ENCODE measurements around the gene DIAPH3. TPM values are rescaled to one million over a fixed set of nuclear protein-coding genes. Genes with fewer than 3 reads are reported as not detected.
"Not testable (repeated sequence)": the region's sequence is repeated elsewhere in the genome, so short reads cannot be mapped to it uniquely, and the experiment has no call there.

Gene DIAPH3
- polyA plus RNA-seq, 2 donors = 1.3 to 2.2 TPM

- Histone ChIP-seq H3K4me3 (ENCODE audit: low read depth in 1 of 2, low read length in 2 of 2) (no peak overlapping the region), H3K9me3 (ENCODE audit: control insufficient read depth in 2 of 2, insufficient read depth in 1 of 2, low read depth in 1 of 2, low read length in 1 of 2) (no peaks in the 10 kb centered on the region), H3K36me3 (ENCODE audit: control insufficient read depth in 2 of 2, insufficient read depth in 2 of 2, low read length in 1 of 2) (no peaks in the 10 kb centered on the region), H3K27ac (ENCODE audit: low read depth in 2 of 2, low read length in 1 of 2) (no peak overlapping the region), H3K27me3 (ENCODE audit: control insufficient read depth in 1 of 2, insufficient read depth in 2 of 2, low read length in 2 of 2) (no peaks in the 10 kb centered on the region), H3K4me1 (ENCODE audit: control insufficient read depth in 2 of 2, insufficient read depth in 2 of 2, low read length in 1 of 2) (no peaks in the 10 kb centered on the region)
- 58 to 64% methylated on average over 3 of the region's 3 CpGs for WGBS, 2 donors
Measured at GRCh38 chr13:60047918-60048317, 115.8 kb downstream of the DIAPH3 start.

DNA sequence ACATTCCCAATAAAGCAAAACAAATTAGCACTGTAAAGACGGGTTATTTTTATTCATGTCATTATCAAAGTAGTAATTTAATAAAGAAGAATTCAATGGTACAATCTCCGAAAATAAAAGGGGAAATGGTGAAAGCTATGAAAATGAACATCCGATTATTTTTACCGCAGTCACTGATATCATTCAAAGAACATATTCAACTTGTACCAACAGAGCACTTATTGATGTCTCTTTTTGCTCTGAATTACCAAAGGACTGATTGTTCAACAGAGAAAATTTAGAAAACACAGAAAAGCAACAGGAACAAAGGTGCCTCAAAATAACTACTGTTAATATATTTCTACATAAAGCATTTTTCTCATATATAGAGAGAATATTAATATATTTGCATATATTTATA, 119.4 kb downstream of the DIAPH3 start:
- 95 to 96% methylated on average over 4 of the region's 4 CpGs for WGBS, 2 donors
- H3K27ac ChIP-seq (ENCODE audit: low read depth in 2 of 2, low read length in 1 of 2) = no peak overlapping the region
- no peaks in the 10 kb centered on the region for H3K9me3 ChIP-seq (ENCODE audit: control insufficient read depth in 2 of 2, insufficient read depth in 1 of 2, low read depth in 1 of 2, low read length in 1 of 2)
- no peaks in the 10 kb centered on the region for H3K4me1 ChIP-seq (ENCODE audit: control insufficient read depth in 2 of 2, insufficient read depth in 2 of 2, low read length in 1 of 2)
- H3K36me3 ChIP-seq (ENCODE audit: control insufficient read depth in 2 of 2, insufficient read depth in 2 of 2, low read length in 1 of 2) = no peaks in the 10 kb centered on the region
- H3K4me3 ChIP-seq (ENCODE audit: low read depth in 1 of 2, low read length in 2 of 2) = no peak overlapping the region
- H3K27me3 ChIP-seq (ENCODE audit: control insufficient read depth in 1 of 2, insufficient read depth in 2 of 2, low read length in 2 of 2) = no peaks in the 10 kb centered on the region

- Histone ChIP-seq H3K4me1 (ENCODE audit: control insufficient read depth in 2 of 2, insufficient read depth in 2 of 2, low read length in 1 of 2) (no peaks in the 10 kb centered on the region), H3K27me3 (ENCODE audit: control insufficient read depth in 1 of 2, insufficient read depth in 2 of 2, low read length in 2 of 2) (no peaks in the 10 kb centered on the region), H3K4me3 (ENCODE audit: low read depth in 1 of 2, low read length in 2 of 2) (no peak overlapping the region), H3K27ac (ENCODE audit: low read depth in 2 of 2, low read length in 1 of 2) (no peak overlapping the region), H3K36me3 (ENCODE audit: control insufficient read depth in 2 of 2, insufficient read depth in 2 of 2, low read length in 1 of 2) (no peaks in the 10 kb centered on the region), H3K9me3 (ENCODE audit: control insufficient read depth in 2 of 2, insufficient read depth in 1 of 2, low read depth in 1 of 2, low read length in 1 of 2) (no peaks in the 10 kb centered on the region)
- 62 to 73% methylated on average over 2 of the region's 2 CpGs for WGBS, 2 donors
Measured at GRCh38 chr13:60043262-60043661, 120.5 kb downstream of the DIAPH3 start.

GRCh38 chr13:60040668-60041067, 123.1 kb downstream of the DIAPH3 start:
- H3K27ac ChIP-seq (ENCODE audit: low read depth in 2 of 2, low read length in 1 of 2); H3K4me1 ChIP-seq (ENCODE audit: control insufficient read depth in 2 of 2, insufficient read depth in 2 of 2, low read length in 1 of 2); H3K36me3 ChIP-seq (ENCODE audit: control insufficient read depth in 2 of 2, insufficient read depth in 2 of 2, low read length in 1 of 2); H3K4me3 ChIP-seq (ENCODE audit: low read depth in 1 of 2, low read length in 2 of 2); H3K9me3 ChIP-seq (ENCODE audit: control insufficient read depth in 2 of 2, insufficient read depth in 1 of 2, low read depth in 1 of 2, low read length in 1 of 2); H3K27me3 ChIP-seq (ENCODE audit: control insufficient read depth in 1 of 2, insufficient read depth in 2 of 2, low read length in 2 of 2): not testable (repeated sequence)
- 88 to 95% methylated on average over 10 of the region's 10 CpGs for WGBS, 2 donors

DNA sequence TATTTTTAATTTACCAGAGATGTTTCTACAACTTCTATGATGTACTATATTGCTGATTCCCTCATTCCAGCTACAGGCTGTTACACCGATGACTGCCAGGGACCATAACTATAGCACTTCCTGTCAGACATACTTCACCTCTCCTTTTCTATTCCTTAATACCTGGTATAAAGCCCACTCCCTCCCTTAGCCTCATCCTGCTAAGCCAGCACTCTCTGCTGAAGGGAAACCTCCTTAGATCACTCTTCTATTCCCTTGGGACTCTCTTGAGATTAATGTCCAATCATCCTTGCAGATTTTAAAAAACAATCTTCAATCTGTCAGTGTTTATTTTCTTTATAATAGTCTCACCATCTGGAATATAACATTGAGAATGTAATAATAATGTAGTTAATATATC, 127.9 kb downstream of the DIAPH3 start:
- no peak overlapping the region for H3K4me3 ChIP-seq (ENCODE audit: low read depth in 1 of 2, low read length in 2 of 2)
- no peaks in the 10 kb centered on the region for H3K9me3 ChIP-seq (ENCODE audit: control insufficient read depth in 2 of 2, insufficient read depth in 1 of 2, low read depth in 1 of 2, low read length in 1 of 2)
- H3K36me3 ChIP-seq (ENCODE audit: control insufficient read depth in 2 of 2, insufficient read depth in 2 of 2, low read length in 1 of 2) = no peaks in the 10 kb centered on the region
- no peak overlapping the region for H3K27ac ChIP-seq (ENCODE audit: low read depth in 2 of 2, low read length in 1 of 2)
- H3K4me1 ChIP-seq (ENCODE audit: control insufficient read depth in 2 of 2, insufficient read depth in 2 of 2, low read length in 1 of 2) = no peaks in the 10 kb centered on the region
- H3K27me3 ChIP-seq (ENCODE audit: control insufficient read depth in 1 of 2, insufficient read depth in 2 of 2, low read length in 2 of 2) = no peaks in the 10 kb centered on the region
- WGBS, 2 donors = 86 to 95% methylated on average over 1 of the region's 1 CpG

GRCh38 chr13:60032851-60033250, 130.9 kb downstream of the DIAPH3 start:
- Histone ChIP-seq H3K27ac (ENCODE audit: low read depth in 2 of 2, low read length in 1 of 2) (no peak overlapping the region), H3K9me3 (ENCODE audit: control insufficient read depth in 2 of 2, insufficient read depth in 1 of 2, low read depth in 1 of 2, low read length in 1 of 2) (no peaks in the 10 kb centered on the region), H3K27me3 (ENCODE audit: control insufficient read depth in 1 of 2, insufficient read depth in 2 of 2, low read length in 2 of 2) (no peaks in the 10 kb centered on the region), H3K4me3 (ENCODE audit: low read depth in 1 of 2, low read length in 2 of 2) (no peak overlapping the region), H3K4me1 (ENCODE audit: control insufficient read depth in 2 of 2, insufficient read depth in 2 of 2, low read length in 1 of 2) (no peaks in the 10 kb centered on the region), H3K36me3 (ENCODE audit: control insufficient read depth in 2 of 2, insufficient read depth in 2 of 2, low read length in 1 of 2) (no peaks in the 10 kb centered on the region)
- WGBS, 2 donors = 92 to 95% methylated on average over 1 of the region's 1 CpG

- 91 to 94% methylated on average over 3 of the region's 3 CpGs for WGBS, 2 donors
- no peaks in the 10 kb centered on the region for H3K9me3 ChIP-seq (ENCODE audit: control insufficient read depth in 2 of 2, insufficient read depth in 1 of 2, low read depth in 1 of 2, low read length in 1 of 2)
- H3K4me1 ChIP-seq (ENCODE audit: control insufficient read depth in 2 of 2, insufficient read depth in 2 of 2, low read length in 1 of 2) = no peaks in the 10 kb centered on the region
- no peak overlapping the region for H3K4me3 ChIP-seq (ENCODE audit: low read depth in 1 of 2, low read length in 2 of 2)
- no peak overlapping the region for H3K27ac ChIP-seq (ENCODE audit: low read depth in 2 of 2, low read length in 1 of 2)
- H3K36me3 ChIP-seq (ENCODE audit: control insufficient read depth in 2 of 2, insufficient read depth in 2 of 2, low read length in 1 of 2) = no peaks in the 10 kb centered on the region
- H3K27me3 ChIP-seq (ENCODE audit: control insufficient read depth in 1 of 2, insufficient read depth in 2 of 2, low read length in 2 of 2) = no peaks in the 10 kb centered on the region
Measured at GRCh38 chr13:60028021-60028420, 135.7 kb downstream of the DIAPH3 start.

GRCh38 chr13:60026286-60026685, 137.4 kb downstream of the DIAPH3 start:
- Histone ChIP-seq H3K4me1 (ENCODE audit: control insufficient read depth in 2 of 2, insufficient read depth in 2 of 2, low read length in 1 of 2) (no peaks in the 10 kb centered on the region), H3K4me3 (ENCODE audit: low read depth in 1 of 2, low read length in 2 of 2) (no peak overlapping the region), H3K27me3 (ENCODE audit: control insufficient read depth in 1 of 2, insufficient read depth in 2 of 2, low read length in 2 of 2) (no peaks in the 10 kb centered on the region), H3K27ac (ENCODE audit: low read depth in 2 of 2, low read length in 1 of 2) (no peak overlapping the region), H3K9me3 (ENCODE audit: control insufficient read depth in 2 of 2, insufficient read depth in 1 of 2, low read depth in 1 of 2, low read length in 1 of 2) (no peaks in the 10 kb centered on the region), H3K36me3 (ENCODE audit: control insufficient read depth in 2 of 2, insufficient read depth in 2 of 2, low read length in 1 of 2) (no peaks in the 10 kb centered on the region)
- WGBS, 2 donors = 72 to 76% methylated on average over 3 of the region's 3 CpGs

GRCh38 chr13:60020288-60020687, 143.4 kb downstream of the DIAPH3 start:
- Histone ChIP-seq H3K27me3 (ENCODE audit: control insufficient read depth in 1 of 2, insufficient read depth in 2 of 2, low read length in 2 of 2) (no peaks in the 10 kb centered on the region), H3K36me3 (ENCODE audit: control insufficient read depth in 2 of 2, insufficient read depth in 2 of 2, low read length in 1 of 2) (no peaks in the 10 kb centered on the region), H3K4me1 (ENCODE audit: control insufficient read depth in 2 of 2, insufficient read depth in 2 of 2, low read length in 1 of 2) (no peaks in the 10 kb centered on the region), H3K4me3 (ENCODE audit: low read depth in 1 of 2, low read length in 2 of 2) (no peak overlapping the region), H3K27ac (ENCODE audit: low read depth in 2 of 2, low read length in 1 of 2) (no peak overlapping the region), H3K9me3 (ENCODE audit: control insufficient read depth in 2 of 2, insufficient read depth in 1 of 2, low read depth in 1 of 2, low read length in 1 of 2) (no peaks in the 10 kb centered on the region)
- WGBS, 2 donors = 90 to 95% methylated on average over 3 of the region's 3 CpGs

- 37 to 41% methylated on average over 6 of the region's 6 CpGs for WGBS, 2 donors
- Histone ChIP-seq H3K27ac (ENCODE audit: low read depth in 2 of 2, low read length in 1 of 2) (no peak overlapping the region), H3K9me3 (ENCODE audit: control insufficient read depth in 2 of 2, insufficient read depth in 1 of 2, low read depth in 1 of 2, low read length in 1 of 2) (no peaks in the 10 kb centered on the region), H3K27me3 (ENCODE audit: control insufficient read depth in 1 of 2, insufficient read depth in 2 of 2, low read length in 2 of 2) (no peaks in the 10 kb centered on the region), H3K4me1 (ENCODE audit: control insufficient read depth in 2 of 2, insufficient read depth in 2 of 2, low read length in 1 of 2) (no peaks in the 10 kb centered on the region), H3K36me3 (ENCODE audit: control insufficient read depth in 2 of 2, insufficient read depth in 2 of 2, low read length in 1 of 2) (no peaks in the 10 kb centered on the region), H3K4me3 (ENCODE audit: low read depth in 1 of 2, low read length in 2 of 2) (no peak overlapping the region)
Measured at GRCh38 chr13:60019119-60019993, 144.4 kb downstream of the DIAPH3 start.
